Measurements from ENCODE around the gene ODF2L.
"Not testable (repeated sequence)": the region's sequence is repeated elsewhere in the genome, so short reads cannot be mapped to it uniquely, and the experiment has no call there.

Gene ODF2L

DNA sequence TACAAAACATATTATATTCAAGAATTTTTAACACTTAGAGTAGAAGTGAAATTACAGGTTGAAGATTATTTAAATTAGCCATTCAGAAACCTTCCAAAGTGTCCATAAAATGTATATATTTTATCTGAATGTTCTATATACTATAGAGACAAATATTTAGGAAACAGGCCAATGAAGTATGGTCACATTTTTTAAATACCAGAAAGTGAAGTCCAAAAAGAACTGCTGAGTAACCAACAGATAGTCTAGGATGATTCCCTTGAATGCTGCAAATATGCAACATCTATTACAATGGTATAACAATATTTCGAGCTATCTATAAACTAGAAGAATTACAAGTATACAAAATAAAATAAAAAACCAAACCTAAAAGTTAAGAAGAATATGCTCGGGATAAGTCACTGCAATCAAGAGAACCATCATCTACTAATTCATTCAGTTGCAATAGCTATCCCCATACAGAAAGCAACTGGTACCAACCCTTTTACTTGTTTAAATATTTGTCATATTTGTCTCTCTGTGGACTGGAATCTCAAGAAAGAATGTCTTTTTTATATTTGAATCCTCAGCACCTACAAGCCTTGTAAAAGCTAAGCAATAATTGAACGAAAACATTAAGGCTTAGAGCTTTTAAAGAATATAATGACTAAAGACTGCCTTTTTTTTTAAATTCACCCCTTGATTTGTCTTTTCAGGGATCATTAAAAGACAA is 8.1 kb downstream of the ODF2L start:
- DNase-seq (ENCODE audit: low read depth) = no peak

DNA sequence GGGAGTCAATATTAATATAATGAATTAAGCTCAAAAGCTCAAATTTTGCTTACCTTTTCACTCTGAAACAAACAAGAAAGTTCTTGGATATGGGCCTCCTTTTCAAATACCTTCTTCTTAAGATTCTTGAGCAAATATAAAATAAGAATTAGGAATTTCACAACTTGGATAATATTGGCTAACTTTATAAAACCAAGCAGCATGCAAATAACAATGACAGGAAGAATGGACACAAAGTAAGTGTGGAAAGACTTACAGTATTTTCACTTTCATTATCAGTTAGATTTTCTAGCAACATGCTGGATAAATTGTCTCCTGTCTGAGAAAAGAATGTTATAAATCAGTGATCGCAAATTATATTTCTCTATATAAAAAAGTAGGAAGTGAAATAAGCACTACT is 13.2 kb downstream of the ODF2L start:
- DNase-seq (ENCODE audit: low read depth) = no peak

DNA sequence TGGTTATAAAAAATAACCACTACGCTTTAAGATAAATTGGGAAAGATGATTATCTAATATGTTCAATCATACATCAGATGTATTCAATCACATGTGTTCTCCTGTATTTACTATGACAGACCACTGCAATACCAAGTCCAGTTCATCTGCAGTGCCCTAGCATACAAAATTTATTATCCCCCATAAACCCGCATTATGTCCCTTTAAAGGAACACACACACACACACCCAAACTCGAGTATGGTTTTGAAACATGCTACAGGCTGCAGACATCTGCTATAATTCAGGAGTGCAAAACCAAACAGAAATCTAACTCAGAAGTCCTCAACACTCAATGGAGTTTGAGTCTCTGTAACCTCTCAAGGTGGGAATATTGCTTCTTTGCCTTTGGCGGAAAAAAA is 14.9 kb downstream of the ODF2L start:
- DNase-seq (ENCODE audit: low read depth) = no peak

DNA sequence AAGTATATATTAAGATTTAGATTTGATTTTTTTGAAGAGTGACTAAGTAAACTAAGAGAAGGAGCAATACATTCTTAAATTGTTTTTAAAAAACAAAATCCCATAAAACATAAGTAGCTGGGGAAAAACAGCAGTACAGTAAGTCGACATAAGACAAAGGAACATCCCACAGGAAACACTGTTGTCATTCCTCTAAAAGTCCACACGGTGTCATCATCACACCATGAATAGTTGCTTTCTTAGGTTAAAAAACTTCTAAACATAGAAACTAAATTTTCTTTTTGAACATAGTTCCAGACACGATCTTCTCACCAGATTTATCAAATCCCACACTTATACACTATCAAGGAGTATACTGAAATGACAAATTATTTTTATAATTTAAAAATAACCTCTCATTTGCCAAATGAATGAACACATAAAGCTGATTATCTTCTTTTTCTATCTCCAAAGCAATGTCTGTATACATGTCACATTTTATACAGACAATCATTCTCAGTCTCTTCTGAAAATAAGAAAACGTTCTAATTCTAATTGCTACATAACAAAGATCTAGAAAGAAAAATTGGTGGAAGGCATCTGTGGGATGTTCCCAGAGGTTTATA is 15.8 kb downstream of the ODF2L start:
- no peak for DNase-seq (ENCODE audit: low read depth)

DNA sequence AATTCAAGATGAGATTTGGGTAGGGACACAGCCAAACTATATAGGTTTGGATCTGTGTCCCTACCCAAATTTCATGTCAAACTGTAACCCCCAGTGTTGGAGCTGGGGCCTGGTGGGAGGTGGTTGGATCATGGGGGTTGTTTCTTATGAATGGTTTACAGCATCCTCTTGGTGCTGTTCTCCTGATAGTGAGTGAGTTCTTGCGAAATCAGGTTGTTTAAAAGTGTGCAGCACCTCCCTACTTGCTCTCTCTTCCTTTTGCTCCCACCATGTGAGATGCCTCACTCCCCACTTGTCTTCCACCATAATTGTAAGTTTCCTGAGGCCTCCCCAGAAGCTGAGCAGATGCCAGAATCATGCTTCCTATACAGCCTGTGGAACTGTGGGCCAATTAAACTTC is 17.3 kb downstream of the ODF2L start:
- DNase-seq (ENCODE audit: low read depth) = no peak

DNA sequence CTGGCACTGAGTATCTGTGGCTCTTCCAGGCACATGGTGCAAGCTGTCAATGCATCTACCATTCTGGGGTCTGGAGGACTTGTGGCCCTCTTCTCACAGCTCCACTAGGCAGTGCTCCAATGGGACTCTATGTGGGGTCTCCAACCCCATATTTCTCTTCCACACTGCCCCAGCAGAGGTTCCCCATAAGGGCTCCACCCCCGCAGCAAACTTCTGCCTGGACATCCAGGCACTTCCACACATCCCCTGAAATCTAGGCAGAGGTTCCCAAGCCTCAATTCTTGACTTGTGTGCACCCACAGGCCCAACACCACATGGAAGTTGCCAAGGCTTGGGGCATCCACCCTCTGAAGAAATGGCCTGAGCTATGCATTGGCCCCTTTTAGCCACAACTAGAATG is 18.8 kb downstream of the ODF2L start:
- no peak for DNase-seq (ENCODE audit: low read depth)

DNA sequence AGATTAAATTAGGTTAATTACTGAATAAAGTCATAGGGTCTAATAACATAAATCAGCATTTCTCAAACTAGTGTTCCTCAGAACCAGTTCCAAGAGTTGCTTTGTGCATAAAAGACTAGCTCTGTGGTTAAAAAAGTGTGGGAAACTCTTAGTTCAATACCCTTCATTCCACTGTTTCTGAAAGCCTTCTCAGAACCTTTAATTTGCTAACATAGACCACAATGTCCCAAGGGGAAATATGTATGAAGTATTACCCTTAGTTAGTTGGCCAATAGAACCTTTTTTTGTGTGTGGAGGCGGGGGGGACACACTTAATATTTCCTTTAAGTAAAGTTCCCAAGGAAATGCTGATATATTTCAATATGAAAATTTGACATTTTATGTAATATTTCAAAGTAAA is 20.4 kb downstream of the ODF2L start:
- no peak for DNase-seq (ENCODE audit: low read depth)

DNA sequence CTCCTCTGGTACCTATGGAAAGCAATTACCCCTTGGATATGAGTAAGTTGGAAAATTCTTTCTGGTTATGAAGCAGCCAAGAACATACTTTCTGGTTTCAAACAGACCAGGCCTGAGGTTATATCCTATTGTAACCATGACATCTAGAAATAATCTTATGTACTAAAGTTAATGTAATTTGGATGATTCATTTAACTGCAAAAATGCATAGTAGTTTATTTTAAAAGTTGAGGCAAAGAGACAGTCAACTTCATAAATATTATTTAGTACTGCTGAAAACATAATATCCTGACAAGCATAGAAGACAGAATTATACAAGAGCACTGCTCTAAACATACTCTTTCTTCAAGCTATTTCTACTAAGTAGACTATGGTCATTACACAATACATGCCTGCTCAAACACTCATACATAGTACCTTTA is 25.5 kb downstream of the ODF2L start:
- DNase-seq (ENCODE audit: low read depth) = no peak

DNA sequence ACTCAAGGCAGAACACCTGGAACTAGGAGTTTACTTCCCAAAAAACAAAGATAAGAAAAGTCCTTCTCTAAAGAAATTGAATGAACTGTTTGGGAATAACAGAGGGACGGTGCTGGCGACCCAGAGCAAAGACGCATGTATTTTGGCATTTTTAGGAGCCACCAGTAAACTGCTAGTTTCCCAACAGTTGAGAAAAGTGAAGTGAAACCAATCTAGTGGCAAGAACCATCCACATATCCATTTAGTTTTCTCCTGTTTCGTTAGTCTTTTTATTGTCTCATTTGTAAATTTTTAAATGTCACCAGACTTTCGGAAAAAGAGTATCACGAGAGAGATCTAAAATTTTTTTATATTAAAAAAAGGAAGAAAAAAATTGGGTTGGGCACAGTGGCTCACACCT is 30.2 kb downstream of the ODF2L start:
- no peak for DNase-seq (ENCODE audit: low read depth)

DNA sequence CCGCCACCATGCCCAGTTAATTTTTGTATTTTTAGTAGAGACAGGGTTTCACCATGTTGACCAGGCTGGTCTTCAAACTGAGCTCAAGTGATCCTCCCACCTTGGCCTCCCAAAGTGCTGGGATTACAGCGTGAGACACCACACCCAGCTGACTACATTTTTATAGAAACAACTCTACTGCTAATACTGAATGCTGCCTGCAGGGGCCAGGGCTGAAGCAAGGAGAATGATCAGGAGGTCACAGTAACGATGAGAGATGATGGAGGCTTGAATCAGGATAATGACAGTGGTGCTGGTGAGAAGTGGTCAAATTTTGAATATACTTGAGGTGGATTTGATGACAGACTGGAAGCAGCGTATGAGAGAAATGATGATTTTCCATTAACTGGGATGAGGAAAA is 33.3 kb downstream of the ODF2L start:
- DNase-seq (ENCODE audit: low read depth) = no peak

DNA sequence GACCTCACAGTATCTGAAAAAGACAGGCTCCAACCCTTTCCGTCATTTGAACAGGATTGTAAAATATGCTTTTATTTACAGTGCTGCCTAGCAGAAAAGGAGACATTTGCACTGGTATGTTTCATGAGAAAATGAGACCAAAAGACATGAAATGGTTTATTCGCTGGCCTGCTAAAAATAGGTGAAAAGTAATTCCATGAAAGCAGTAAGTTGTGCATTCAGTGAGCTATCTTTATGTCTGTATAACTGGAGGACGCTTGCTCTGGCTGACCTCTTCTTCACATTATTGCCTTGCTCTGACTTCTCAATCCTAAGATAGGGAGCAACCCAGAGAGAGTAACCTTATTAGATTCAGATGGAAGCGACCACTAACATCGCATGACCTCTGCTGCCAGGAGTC is 38.3 kb downstream of the ODF2L start:
- DNase-seq (ENCODE audit: low read depth) = no peak

DNA sequence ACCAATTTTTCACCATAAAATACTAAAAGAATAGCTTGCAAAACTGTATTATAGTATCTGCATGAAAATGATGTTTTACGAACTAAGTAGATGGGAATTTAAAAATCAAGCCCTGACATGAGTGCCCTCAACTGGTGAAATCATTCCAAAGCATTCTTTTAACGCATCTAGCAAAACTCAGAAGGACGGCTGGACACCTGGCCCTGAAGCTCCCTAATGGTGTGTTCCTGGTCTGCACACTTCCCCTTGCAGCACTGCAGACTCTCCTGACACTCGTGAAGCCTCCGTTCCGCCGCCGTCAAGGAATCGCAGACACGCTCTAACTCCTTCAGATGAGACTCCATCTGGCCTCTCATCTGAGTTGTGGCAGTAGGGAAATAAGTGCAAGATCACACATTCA is 39.9 kb downstream of the ODF2L start:
- DNase-seq (ENCODE audit: low read depth) = no peak

DNA sequence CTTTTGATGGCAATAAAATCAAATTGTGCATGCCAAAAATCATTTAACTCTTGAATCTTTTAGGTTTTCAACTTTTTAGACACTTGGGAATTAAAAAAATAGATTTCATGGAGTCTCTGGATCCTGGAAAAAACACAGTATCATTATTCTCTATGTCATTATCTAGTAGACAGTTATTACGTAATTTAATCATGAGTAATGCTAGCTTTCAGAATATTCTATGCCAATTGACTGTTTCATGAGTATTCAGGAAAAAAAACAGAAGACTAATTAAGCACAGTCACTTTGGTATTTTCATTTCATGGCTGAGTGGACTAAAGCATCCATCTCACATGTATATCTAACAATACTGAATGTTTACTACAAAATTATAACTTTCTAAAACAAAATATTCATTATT is 44.0 kb downstream of the ODF2L start:
- DNase-seq (ENCODE audit: low read depth) = no peak

DNA sequence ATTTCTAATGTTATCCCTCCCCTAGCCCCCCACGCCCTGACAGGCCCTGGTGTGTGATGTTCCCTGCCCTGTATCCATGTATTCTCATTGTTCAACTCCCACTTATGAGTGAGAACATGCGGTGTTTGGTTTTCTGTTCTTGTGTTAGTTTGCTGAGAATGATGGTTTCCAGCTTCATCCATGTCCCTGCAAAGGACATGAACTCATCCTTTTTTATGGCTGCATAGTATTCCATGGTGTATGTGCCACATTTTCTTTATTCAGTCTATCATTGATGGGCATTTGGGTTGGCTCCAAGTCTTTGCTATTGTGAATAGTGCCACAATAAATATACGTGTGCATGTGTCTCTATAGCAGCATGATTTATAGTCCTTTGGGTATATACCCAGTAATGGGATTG is 45.9 kb downstream of the ODF2L start:
- not testable (repeated sequence) for DNase-seq (ENCODE audit: low read depth)

DNA sequence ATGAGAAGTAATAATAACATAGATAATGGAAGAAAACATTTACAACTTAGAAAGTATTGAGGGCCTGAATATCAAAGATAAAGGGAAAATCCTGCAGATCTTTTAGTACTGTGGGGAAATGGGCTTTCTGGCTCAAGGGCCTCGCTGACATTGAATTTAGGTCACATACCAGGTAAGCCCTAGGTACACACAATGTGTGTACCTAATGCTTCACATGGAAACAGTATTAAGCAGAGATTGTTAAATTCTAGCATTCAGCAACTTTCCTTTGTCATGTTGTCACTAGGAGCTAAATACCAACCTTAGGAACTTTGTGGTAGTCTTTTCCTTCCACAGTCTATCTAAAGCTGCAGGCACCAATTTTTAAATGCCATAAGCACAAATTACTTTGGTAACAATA is 49.7 kb downstream of the ODF2L start:
- no peak for DNase-seq (ENCODE audit: low read depth)

DNA sequence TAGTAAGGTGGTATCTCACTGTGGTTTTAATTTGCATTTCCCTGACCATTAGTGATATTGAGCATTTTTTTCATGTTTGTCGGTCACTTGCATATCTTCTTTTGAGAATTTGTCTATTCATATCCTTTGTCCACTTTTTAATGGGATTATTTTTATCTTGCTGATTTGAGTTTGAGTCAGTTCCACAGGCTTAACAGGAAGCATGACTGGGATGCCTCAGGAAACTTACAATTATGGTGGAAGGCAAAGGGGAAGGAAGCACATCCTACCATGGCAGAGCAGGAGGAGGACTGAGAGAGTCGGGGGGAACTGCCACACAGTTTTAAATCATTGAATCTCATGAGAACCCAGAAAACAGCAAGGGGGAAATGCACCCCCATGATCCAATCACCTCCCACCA is 51.1 kb downstream of the ODF2L start:
- DNase-seq (ENCODE audit: low read depth) = no peak

DNA sequence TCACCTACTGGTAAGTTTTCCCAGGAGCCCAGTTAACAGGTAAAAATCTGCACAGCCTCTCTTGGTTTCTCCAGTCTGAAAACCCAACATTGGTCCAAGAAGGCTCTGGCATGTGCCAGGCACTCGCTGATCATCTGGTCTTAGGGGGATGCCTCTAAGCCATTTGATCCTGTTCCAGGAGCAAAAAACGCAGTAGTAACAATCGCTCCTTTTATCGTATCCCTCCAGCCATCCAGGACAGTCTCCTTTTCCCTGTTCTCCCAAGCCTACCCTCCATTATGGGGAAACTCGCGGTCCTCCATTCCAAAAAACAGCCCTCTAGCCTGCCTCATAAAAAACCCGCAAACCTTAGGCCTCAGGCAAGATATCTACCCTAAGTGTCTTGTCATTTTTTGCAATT is 56.2 kb downstream of the ODF2L start:
- DNase-seq (ENCODE audit: low read depth) = no peak

DNA sequence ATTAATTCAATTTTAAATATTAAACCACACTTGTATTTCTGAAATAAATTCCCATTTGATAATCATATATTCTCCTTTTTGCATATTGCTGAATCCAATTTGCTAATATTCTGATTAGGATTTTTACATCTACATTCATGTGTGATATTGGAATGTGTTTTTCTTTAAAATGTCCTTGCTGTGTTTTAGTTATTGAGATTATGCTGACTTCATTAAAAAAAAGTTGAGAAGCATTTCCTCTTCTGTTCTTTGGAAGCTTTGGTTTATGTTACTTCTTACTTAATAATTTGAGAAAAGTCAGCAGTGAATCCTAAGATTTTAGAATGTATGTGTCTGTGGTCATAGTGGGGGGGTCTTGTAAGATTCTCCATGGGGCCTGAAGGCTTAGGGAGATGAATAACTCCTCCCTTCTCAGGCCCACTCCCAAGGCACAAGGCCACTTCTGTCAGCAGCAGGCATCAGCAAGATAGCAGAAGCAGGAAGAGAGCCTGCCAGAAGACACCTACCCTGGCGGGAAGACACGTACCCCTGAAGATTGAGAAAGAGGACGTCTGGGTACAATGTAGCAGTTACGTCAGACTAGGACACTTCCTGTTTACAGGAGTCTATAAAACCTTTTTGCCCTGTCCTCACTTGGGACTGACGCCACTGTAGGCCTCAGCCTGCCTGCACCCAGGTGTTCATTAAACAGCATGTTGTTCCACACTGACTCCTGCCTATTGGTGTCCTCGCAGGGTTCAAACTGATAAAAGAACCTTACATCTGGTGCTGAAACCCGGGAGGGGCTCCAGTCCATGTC is 56.9 kb downstream of the ODF2L start:
- DNase-seq (ENCODE audit: low read depth) = no peak

DNA sequence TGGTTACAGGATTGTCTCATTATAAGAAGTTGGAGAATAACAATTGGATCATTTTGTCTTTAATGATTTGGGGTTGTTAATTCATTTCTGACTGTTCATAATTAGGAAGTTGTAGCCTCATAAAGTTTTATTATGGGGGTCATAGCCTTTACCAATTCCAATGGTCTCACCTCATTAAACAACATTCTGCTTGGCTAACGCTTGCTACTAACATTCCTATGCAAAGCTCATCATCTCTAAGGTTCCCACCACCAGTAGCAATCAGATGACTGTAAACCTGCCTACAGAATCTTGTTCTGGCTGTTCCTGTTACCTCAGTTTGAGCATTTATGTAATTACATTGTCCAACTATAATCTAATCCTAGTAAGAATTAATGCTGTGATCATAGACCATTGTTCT is 60.2 kb downstream of the ODF2L start:
- DNase-seq (ENCODE audit: low read depth) = no peak

DNA sequence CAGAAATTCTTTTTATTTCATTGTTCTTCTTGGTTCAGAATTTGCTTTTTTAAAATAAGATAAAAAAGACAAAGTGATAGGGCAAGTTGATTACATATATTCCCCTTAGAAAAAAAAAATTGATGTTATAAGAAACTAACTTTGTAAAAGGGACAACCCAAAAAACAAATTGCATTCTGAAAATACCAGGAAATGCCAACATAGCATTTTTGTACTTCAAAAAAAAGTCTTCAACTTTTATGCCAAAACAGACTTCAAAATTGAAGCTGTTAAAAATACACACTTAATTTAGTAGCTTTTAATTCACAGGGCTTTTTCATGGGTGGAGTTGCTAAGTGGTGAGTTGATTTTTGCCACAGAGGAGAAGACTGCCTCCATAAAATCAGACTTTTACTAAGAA is 70.9 kb downstream of the ODF2L start:
- no peak for DNase-seq (ENCODE audit: low read depth)

DNA sequence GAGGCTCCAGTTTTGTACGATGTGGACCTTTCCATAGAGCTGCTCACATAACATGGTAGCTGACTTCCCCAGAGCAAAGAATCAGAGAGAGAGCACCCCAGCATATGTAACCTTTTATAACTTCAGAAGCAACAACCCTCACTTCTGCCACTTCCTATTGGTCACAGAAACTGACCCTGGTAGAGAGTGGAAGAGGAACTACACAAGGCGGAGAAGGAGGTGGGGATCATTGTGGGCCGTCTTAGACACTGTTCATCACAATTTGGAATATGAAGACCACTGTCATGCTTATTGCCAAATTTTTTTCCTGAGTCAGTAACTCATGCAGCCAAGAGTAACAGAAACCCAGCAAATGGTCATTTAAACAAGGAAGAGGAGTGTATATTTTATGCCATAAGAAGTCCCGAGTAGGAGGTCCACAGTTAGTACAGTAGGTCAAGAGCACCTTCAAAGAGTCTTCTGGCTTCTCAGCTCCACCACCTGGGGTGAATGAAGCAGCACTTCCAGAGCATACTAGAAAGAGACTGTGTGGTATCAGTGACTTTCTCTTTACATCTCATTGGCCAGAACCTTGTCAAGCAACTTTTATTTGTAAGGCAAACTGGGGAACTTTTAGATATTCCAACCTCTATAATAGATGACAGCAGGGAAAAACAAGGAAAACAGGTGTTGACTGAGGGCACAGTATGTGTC is 71.8 kb downstream of the ODF2L start:
- no peak for DNase-seq (ENCODE audit: low read depth)

DNA sequence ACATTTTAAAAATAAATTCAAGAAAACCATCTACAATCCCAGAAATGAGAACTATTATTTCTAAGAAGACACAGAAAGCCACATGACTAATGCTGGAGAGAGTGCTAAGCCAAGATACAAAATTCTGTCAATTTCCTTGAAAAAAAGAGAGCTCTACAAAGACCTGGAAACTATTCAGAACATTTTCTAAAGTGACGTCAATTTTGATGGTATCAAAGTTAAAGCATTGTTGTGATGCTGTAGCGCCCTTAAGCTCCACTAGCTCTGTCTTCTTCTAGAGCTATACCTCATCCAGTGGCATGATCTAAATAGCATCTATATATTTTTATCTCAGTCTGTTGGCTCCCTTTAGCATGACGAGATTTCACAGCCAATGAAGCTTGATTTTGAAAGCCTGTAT is 73.9 kb downstream of the ODF2L start:
- DNase-seq (ENCODE audit: low read depth) = no peak

DNA sequence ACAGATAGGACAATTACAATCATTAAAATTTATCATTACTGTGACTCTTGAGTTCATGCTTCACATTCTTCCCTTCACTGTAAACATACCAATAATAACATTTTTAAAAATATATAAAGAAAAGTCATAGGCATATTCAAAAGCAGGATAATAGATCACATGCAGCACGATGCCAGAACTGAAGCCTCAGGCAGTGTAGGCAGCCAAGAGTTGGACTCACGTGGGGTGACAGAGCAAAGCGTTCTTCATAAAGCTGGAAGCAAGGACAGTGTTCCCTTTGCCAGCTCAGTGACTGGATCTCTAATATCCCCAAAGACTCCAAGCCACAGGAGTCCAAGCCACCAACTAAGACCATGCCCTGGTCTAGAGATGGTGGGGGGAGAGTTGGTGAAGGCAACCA is 77.7 kb downstream of the ODF2L start:
- DNase-seq (ENCODE audit: low read depth) = no peak

Data from activated T-helper 9 cell treated with anti-CD3 and anti-CD28 coated beads, Interleukin-2, amount 50 U/mL, for 16 hours (primary cell).